ENCODE data around the gene PLPPR5.

The PLPPR5 gene

GRCh38 chr1:98967122-98967521, 37.5 kb downstream of the PLPPR5 start:
- DNase-seq, result no peak

- no peak for DNase-seq
Observed at GRCh38 chr1:98965394-98965793, 39.3 kb downstream of the PLPPR5 start.

GRCh38 chr1:98964198-98964597, 40.5 kb downstream of the PLPPR5 start:
- no peak for DNase-seq

GRCh38 chr1:98963064-98963758, 41.5 kb downstream of the PLPPR5 start:
- no peak for DNase-seq

- DNase-seq, result no peak
Observed at GRCh38 chr1:98962156-98962555, 42.5 kb downstream of the PLPPR5 start.

GRCh38 chr1:98949621-98950020, 55.0 kb downstream of the PLPPR5 start:
- no peak for DNase-seq

- no peak for DNase-seq
Observed at GRCh38 chr1:98949166-98949565, 55.5 kb downstream of the PLPPR5 start.

- no peak for DNase-seq
Observed at GRCh38 chr1:98947071-98947470, 57.6 kb downstream of the PLPPR5 start.

GRCh38 chr1:98940722-98941079, 64.0 kb downstream of the PLPPR5 start:
- DNase-seq, result no peak

- no peak for DNase-seq
Observed at GRCh38 chr1:98940069-98940721, 64.5 kb downstream of the PLPPR5 start.

- DNase-seq, result no peak
Observed at GRCh38 chr1:98939471-98939870, 65.2 kb downstream of the PLPPR5 start.

- no peak for DNase-seq
Observed at GRCh38 chr1:98937347-98937746, 67.3 kb downstream of the PLPPR5 start.

GRCh38 chr1:98932184-98932583, 72.5 kb downstream of the PLPPR5 start:
- no peak for DNase-seq

GRCh38 chr1:98931128-98931835, 73.4 kb downstream of the PLPPR5 start:
- DNase-seq, result no peak

- no peak for DNase-seq
Observed at GRCh38 chr1:98929437-98929836, 75.2 kb downstream of the PLPPR5 start.

GRCh38 chr1:98926597-98926996, 78.1 kb downstream of the PLPPR5 start:
- DNase-seq, result no peak

GRCh38 chr1:98924977-98925376, 79.7 kb downstream of the PLPPR5 start:
- DNase-seq, result no peak

GRCh38 chr1:98923667-98924066, 81.0 kb downstream of the PLPPR5 start:
- no peak for DNase-seq

- DNase-seq, result no peak
Observed at GRCh38 chr1:98921817-98922216, 82.8 kb downstream of the PLPPR5 start.

- no peak for DNase-seq
Observed at GRCh38 chr1:98920441-98921110, 84.1 kb downstream of the PLPPR5 start.

- no peak for DNase-seq
Observed at GRCh38 chr1:98919652-98920051, 85.0 kb downstream of the PLPPR5 start.

GRCh38 chr1:98919211-98919610, 85.5 kb downstream of the PLPPR5 start:
- DNase-seq, result no peak

- DNase-seq, result no peak
Observed at GRCh38 chr1:98914547-98914946, 90.1 kb downstream of the PLPPR5 start.

- DNase-seq, result no peak
Observed at GRCh38 chr1:98910827-98911226, 93.8 kb downstream of the PLPPR5 start.
